HG03565 (cell line): ENCODE results near the gene TOMM22.

Source experiments
- ATAC-seq: cut with Tn5 transposase; IDR thresholded peaks from one replicate; pipeline ENCODE4 v1.9.1; 2021; ENCODE audit warnings: mild to moderate bottlenecking, moderate library complexity; ENCODE audit not compliant: unreplicated experiment

TOMM22 gene

GRCh38 chr22:38696606-38697424 lies 15.1 kb downstream of the TOMM22 start:
- ATAC-seq: no peak

GRCh38 chr22:38697425-38698089 lies 15.8 kb downstream of the TOMM22 start:
- ATAC-seq: no peak

GRCh38 chr22:38698407-38699094 lies 16.8 kb downstream of the TOMM22 start:
- ATAC-seq: no peak

- ATAC-seq: no peak
Measured at GRCh38 chr22:38699143-38699542, 17.4 kb downstream of the TOMM22 start.

GRCh38 chr22:38699784-38700183 lies 18.0 kb downstream of the TOMM22 start:
- ATAC-seq: no peak

GRCh38 chr22:38700270-38700788 lies 18.6 kb downstream of the TOMM22 start:
- ATAC-seq: no peak

- peak; percentile 27 for ATAC-seq
Measured at GRCh38 chr22:38700789-38701628, 19.3 kb downstream of the TOMM22 start, which contains the start of gene JOSD1. Gene JOSD1 (minus strand): TSS chr22:38700943. CDS start chr22:38699987, 956 bp downstream.

GRCh38 chr22:38704654-38705234 lies 23.0 kb downstream of the TOMM22 start:
- no peak for ATAC-seq

- peak; percentile 63 for ATAC-seq
Measured at GRCh38 chr22:38705235-38706100, 23.7 kb downstream of the TOMM22 start, which contains the start of gene GTPBP1. Gene GTPBP1 (plus strand): TSS chr22:38705944. CDS start chr22:38705956, 12 bp downstream.

GRCh38 chr22:38706101-38706900 lies 24.5 kb downstream of the TOMM22 start:
- ATAC-seq: peak; percentile 5

- no peak for ATAC-seq
Measured at GRCh38 chr22:38706901-38707195, 25.1 kb downstream of the TOMM22 start.

- ATAC-seq: no peak
Measured at GRCh38 chr22:38707346-38707745, 25.6 kb downstream of the TOMM22 start.

GRCh38 chr22:38707984-38708383 lies 26.2 kb downstream of the TOMM22 start:
- ATAC-seq: no peak

- no peak for ATAC-seq
Measured at GRCh38 chr22:38709306-38709705, 27.5 kb downstream of the TOMM22 start.

- no peak for ATAC-seq
Measured at GRCh38 chr22:38710351-38710750, 28.6 kb downstream of the TOMM22 start.

GRCh38 chr22:38710866-38711265 lies 29.1 kb downstream of the TOMM22 start:
- ATAC-seq: no peak

GRCh38 chr22:38712486-38713207 lies 30.9 kb downstream of the TOMM22 start:
- ATAC-seq: no peak

GRCh38 chr22:38713921-38714320 lies 32.2 kb downstream of the TOMM22 start:
- no peak for ATAC-seq
